ENCODE results near the gene RTKN2.

RTKN2 gene

GRCh38 chr10:62154231-62154630 lies 114.4 kb downstream of the RTKN2 start:
- no peak for TF ChIP-seq GATA3 (IDR thresholded peaks at IDR 0.05; ENCODE audit: low read depth, low read length)
- TF ChIP-seq GATA2 (IDR thresholded peaks at IDR 0.05; ENCODE audit: low read depth, low read length): no peak

- TF ChIP-seq GATA3 (IDR thresholded peaks at IDR 0.05; ENCODE audit: low read depth, low read length) (no peak), GATA2 (IDR thresholded peaks at IDR 0.05; ENCODE audit: low read depth, low read length) (no peak)
These were observed 115.5 kb downstream of the RTKN2 start for GRCh38 chr10:62153191-62153590.

GRCh38 chr10:62149621-62150020 lies 119.0 kb downstream of the RTKN2 start:
- no peak for TF ChIP-seq GATA2 (IDR thresholded peaks at IDR 0.05; ENCODE audit: low read depth, low read length)
- TF ChIP-seq GATA3 (IDR thresholded peaks at IDR 0.05; ENCODE audit: low read depth, low read length): no peak

GRCh38 chr10:62148155-62148554 lies 120.5 kb downstream of the RTKN2 start:
- TF ChIP-seq GATA3 (IDR thresholded peaks at IDR 0.05; ENCODE audit: low read depth, low read length): no peak
- no peak for TF ChIP-seq GATA2 (IDR thresholded peaks at IDR 0.05; ENCODE audit: low read depth, low read length)

- TF ChIP-seq GATA3 (IDR thresholded peaks at IDR 0.05; ENCODE audit: low read depth, low read length) (no peak), GATA2 (IDR thresholded peaks at IDR 0.05; ENCODE audit: low read depth, low read length) (no peak)
These were observed 121.2 kb downstream of the RTKN2 start for GRCh38 chr10:62147425-62147824.

- no peak for TF ChIP-seq GATA3 (IDR thresholded peaks at IDR 0.05; ENCODE audit: low read depth, low read length)
- no peak for TF ChIP-seq GATA2 (IDR thresholded peaks at IDR 0.05; ENCODE audit: low read depth, low read length)
These were observed 131.7 kb downstream of the RTKN2 start for GRCh38 chr10:62136931-62137330.

GRCh38 chr10:62133618-62134017 lies 135.0 kb downstream of the RTKN2 start:
- TF ChIP-seq GATA3 (IDR thresholded peaks at IDR 0.05; ENCODE audit: low read depth, low read length): no peak
- no peak for TF ChIP-seq GATA2 (IDR thresholded peaks at IDR 0.05; ENCODE audit: low read depth, low read length)
